GM06990 (cell line): Measurements from ENCODE around the gene GTPBP1.

Experiments
- DNase-seq: peaks from one replicate; pipeline ENCODE4 v3.0.0-alpha.2; 2011; ENCODE audit not compliant: insufficient read length; ENCODE audit errors: extremely low read depth
- H3K27me3 ChIP-seq: replicated peaks from 2 replicates; pipeline ENCODE4 v1.6.0; 2011; ENCODE audit warnings: low read length; ENCODE audit not compliant: control insufficient read depth, insufficient read depth
- H3K36me3 ChIP-seq: 2 replicates; pipeline ENCODE4 v1.5.1; 2011; ENCODE audit warnings: low read length; ENCODE audit not compliant: control insufficient read depth, insufficient read depth
- H3K4me3 ChIP-seq: replicated peaks from 2 replicates; pipeline ENCODE4 v1.5.1; 2011; ENCODE audit warnings: low read depth, mild to moderate bottlenecking, control low read depth, low read length
- TF ChIP-seq, protein P1 (sequence below): IDR thresholded peaks from 2 replicates; pipeline ENCODE4 v1.5.1; 2011; ENCODE audit warnings: low read length, control low read depth, mild to moderate bottlenecking, inconsistent platforms; ENCODE audit not compliant: insufficient read depth, poor library complexity, severe bottlenecking

Gene GTPBP1

DNA sequence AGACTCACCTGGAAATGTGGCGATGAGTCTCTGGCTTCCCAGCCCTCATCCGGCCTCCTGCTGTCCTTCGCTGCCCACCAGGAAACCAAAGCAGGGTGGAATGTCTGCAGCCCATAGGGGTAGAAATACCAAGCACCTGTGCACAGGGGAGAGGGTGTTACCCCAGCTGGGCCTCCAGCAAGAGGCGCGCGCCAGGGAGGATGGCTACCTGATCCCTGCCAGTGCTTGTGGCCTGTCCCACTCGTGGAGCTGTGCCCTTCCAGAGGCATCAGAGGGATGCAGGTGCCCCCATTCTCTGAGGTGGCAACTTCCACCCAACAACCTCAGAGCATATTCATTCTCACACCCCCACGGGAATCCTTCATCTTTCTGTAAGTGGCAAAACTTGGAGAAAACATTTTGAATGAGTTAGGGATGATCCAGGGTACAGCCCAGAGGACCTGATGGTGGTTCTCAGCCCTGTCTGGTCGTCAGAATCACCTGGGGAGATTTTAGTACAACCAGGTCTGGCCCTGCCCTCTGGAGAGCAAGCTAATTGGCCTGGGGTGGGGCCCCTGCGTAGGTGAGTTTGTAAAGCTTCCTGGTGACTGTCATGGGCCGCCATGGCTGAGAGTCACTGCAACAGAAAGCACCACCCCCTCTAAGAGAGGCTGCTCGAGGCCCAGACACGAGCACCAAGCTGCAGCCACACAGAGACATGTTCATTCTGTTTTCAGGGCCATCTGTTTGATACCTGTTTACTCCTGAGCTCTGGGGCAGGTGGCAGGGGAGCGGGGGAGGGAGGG, 40.1 kb downstream of the GTPBP1 start:
- TF ChIP-seq, protein P1, sequence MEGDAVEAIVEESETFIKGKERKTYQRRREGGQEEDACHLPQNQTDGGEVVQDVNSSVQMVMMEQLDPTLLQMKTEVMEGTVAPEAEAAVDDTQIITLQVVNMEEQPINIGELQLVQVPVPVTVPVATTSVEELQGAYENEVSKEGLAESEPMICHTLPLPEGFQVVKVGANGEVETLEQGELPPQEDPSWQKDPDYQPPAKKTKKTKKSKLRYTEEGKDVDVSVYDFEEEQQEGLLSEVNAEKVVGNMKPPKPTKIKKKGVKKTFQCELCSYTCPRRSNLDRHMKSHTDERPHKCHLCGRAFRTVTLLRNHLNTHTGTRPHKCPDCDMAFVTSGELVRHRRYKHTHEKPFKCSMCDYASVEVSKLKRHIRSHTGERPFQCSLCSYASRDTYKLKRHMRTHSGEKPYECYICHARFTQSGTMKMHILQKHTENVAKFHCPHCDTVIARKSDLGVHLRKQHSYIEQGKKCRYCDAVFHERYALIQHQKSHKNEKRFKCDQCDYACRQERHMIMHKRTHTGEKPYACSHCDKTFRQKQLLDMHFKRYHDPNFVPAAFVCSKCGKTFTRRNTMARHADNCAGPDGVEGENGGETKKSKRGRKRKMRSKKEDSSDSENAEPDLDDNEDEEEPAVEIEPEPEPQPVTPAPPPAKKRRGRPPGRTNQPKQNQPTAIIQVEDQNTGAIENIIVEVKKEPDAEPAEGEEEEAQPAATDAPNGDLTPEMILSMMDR = no peak
- Histone ChIP-seq H3K4me3 (no peak overlapping the region), H3K27me3 (no peaks in the 10 kb centered on the region), H3K36me3 (peaks cover 47% of the 10 kb centered on the region)
- DNase-seq = no peak

DNA sequence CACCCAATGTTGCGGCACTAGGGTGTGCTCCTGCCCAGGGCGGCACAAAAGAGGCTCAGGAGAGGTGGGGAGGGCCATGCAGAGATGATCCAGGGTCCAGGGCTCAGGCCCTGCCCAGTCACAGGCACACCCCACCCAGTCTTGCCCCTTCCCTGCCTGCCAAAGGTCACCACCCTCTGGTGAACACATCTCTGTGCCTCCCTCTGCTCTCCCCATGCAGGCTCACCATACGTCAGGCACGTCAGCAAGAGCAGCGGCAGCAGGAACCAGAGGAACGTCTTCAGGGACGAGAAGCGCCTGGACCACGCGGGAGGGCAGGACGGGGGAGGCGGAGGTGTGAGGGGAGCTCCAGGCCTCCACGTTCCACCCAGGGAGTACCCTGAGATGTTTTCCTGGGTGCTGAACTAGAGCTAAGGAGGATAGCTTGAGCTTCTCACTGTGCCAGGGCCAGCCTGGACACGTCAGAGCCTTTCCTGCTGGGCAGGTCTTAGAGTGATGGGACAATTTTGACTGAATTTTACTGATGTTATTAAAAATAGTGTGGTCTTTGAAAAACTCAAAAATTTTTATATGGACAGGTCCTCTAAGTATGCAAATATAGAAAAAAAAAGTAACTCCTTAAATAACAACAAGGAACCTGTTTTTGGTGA, 42.9 kb downstream of the GTPBP1 start:
- Histone ChIP-seq H3K36me3 (peaks cover 39% of the 10 kb centered on the region), H3K4me3 (no peak overlapping the region), H3K27me3 (no peaks in the 10 kb centered on the region)
- TF ChIP-seq, protein P1 = no peak
- DNase-seq = no peak

DNA sequence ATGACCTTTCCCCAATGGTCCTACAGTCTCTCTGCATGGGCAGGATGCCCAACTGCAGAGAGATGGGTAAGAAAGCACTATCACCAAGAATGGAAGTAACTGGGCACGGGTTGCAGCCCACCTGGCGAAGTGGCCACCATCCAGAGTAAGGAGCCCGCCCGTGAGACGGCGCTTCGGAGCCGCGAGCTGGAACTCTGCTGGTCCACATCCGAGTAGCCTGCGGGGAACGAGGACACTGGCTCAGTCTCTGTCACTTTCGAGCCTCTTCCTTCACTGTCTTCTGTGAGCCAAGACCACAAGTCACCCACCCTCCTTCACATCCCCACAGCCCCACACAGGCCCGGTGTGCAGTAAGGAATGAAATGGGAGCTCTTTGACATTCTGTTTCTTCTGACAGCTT, 44.4 kb downstream of the GTPBP1 start:
- TF ChIP-seq, protein P1 = no peak
- no peaks in the 10 kb centered on the region for H3K27me3 ChIP-seq
- no peak for DNase-seq
- peaks cover 34% of the 10 kb centered on the region for H3K36me3 ChIP-seq
- no peak overlapping the region for H3K4me3 ChIP-seq

DNA sequence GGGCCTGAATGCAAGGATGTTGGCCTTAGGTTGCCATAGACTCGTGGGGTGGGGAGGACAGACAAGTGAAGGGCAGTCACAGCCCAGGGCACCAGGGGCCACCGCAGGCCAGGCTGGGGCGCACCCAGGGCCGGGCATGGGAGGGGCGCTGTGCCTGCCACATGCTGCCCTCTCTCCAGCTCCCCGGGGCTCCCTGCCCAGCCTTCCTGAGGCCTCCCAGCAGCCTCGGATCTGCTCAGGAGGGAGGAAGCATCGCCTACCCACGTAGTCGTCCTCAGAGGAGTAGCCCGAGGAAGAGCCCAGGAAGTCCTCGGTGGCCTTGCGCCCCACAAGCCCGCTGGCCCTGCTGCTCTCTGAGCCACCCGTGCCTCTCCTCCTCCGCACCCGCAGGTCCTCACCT, 44.9 kb downstream of the GTPBP1 start:
- H3K4me3 ChIP-seq = no peak overlapping the region
- H3K36me3 ChIP-seq = peaks cover 30% of the 10 kb centered on the region
- TF ChIP-seq, protein P1 = no peak
- DNase-seq = no peak
- no peaks in the 10 kb centered on the region for H3K27me3 ChIP-seq

DNA sequence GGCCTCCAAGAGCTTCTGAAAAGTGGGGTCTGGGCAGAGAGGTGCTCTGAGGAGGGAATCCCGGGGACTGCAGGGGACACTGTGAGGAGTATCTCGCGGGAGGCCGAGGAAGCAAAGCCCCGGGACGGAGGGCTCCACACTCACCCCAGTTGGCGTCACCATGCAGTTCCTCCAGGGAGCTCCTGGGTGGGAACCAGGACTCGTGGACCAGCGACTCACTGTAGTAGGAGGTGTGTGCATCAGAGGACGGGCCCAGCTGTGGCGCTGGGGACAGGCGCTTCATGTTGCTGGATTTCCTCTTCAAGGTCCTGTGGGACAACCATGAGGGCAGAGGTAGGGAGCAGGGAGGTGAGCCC, 45.3 kb downstream of the GTPBP1 start:
- Histone ChIP-seq H3K27me3 (no peaks in the 10 kb centered on the region), H3K4me3 (no peak overlapping the region; the same call in 1 of the 2 replicates), H3K36me3 (peaks cover 28% of the 10 kb centered on the region)
- no peak for DNase-seq
- TF ChIP-seq, protein P1 = no peak
